IPS-NIHi7 (cell line): Measurements from ENCODE around the gene RALGPS1.
A peak's percentile ranks its signal among the peaks of the same experiment; 100 is the strongest.

Source experiments
- DNase-seq: peaks from one replicate; pipeline ENCODE4 v3.0.0; 2012; ENCODE audit warnings: mixed read lengths; ENCODE audit errors: extremely low spot score

Gene RALGPS1

GRCh38 chr9:126955811-126956210 lies 41.2 kb downstream of the RALGPS1 start:
- DNase-seq = no peak

- no peak for DNase-seq
Observed at GRCh38 chr9:126956917-126957686, 42.5 kb downstream of the RALGPS1 start.

- DNase-seq = no peak
Observed at GRCh38 chr9:126957687-126958053, 43.1 kb downstream of the RALGPS1 start.

GRCh38 chr9:126959336-126959735 lies 44.8 kb downstream of the RALGPS1 start:
- DNase-seq = no peak

GRCh38 chr9:126959917-126960316 lies 45.3 kb downstream of the RALGPS1 start:
- DNase-seq = no peak

GRCh38 chr9:126962336-126962735 lies 47.8 kb downstream of the RALGPS1 start:
- no peak for DNase-seq

GRCh38 chr9:126965077-126965476 lies 50.5 kb downstream of the RALGPS1 start:
- no peak for DNase-seq

- peak; percentile 71 for DNase-seq
Observed at GRCh38 chr9:126965541-126966428, 51.2 kb downstream of the RALGPS1 start.

GRCh38 chr9:126971261-126971660 lies 56.7 kb downstream of the RALGPS1 start:
- no peak for DNase-seq

- no peak for DNase-seq
Observed at GRCh38 chr9:126973651-126974529, 59.3 kb downstream of the RALGPS1 start.

- DNase-seq = no peak
Observed at GRCh38 chr9:126974594-126974993, 60.0 kb downstream of the RALGPS1 start.

GRCh38 chr9:126975327-126976220 lies 61.0 kb downstream of the RALGPS1 start:
- no peak for DNase-seq

- DNase-seq = no peak
Observed at GRCh38 chr9:126979461-126979860, 64.9 kb downstream of the RALGPS1 start.

- DNase-seq = no peak
Observed at GRCh38 chr9:126980231-126980630, 65.6 kb downstream of the RALGPS1 start.

GRCh38 chr9:126981218-126981617 lies 66.6 kb downstream of the RALGPS1 start:
- no peak for DNase-seq

GRCh38 chr9:126982215-126983002 lies 67.8 kb downstream of the RALGPS1 start:
- DNase-seq = no peak

- no peak for DNase-seq
Observed at GRCh38 chr9:126983767-126984166, 69.2 kb downstream of the RALGPS1 start.

GRCh38 chr9:126984969-126985368 lies 70.4 kb downstream of the RALGPS1 start:
- no peak for DNase-seq

- DNase-seq = no peak
Observed at GRCh38 chr9:126985870-126986498, 71.4 kb downstream of the RALGPS1 start.
